ENCODE data around the gene WRAP73.

The WRAP73 gene

DNA sequence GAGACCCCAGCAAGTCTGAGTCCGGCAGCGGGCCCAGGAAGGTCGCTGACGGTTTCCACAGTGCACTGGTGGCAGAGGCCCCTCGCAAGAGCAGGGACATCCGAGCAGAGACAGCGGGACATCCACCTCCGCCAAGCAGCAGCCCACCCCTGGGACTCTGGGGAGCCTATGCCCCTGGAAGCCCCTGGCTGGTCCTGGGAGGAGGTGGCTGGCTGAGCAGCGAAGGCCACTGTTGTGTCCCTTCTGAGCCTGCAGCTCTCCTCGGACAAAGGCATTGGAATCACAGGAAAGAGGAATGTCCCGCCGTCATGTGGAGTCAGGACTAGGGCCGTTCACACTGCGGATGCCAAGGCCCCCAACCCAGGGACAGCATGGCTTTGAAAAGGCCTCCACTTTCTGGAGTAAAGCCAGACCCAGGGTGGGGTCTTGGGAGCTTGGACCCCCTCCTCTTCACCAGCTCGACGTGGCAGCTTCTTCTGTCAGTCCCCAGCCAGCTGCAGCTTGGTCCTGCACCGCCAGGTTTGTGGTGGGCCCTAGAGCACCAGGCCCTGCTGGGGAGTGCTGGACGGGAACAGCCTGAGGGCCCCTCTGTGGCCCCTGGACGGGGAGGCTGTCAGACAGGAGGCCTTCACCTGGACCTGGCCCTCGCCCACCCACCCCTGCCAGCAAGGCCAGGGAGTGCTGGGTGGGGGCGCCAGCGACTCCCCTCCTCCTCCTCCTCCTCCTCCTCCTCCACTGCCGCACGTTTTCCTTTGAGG is 40.0 kb downstream of the WRAP73 start:
- no peak overlapping the region for H3K4me3 ChIP-seq (ENCODE audit: low read depth, low read length)
- TF ChIP-seq, protein P1, sequence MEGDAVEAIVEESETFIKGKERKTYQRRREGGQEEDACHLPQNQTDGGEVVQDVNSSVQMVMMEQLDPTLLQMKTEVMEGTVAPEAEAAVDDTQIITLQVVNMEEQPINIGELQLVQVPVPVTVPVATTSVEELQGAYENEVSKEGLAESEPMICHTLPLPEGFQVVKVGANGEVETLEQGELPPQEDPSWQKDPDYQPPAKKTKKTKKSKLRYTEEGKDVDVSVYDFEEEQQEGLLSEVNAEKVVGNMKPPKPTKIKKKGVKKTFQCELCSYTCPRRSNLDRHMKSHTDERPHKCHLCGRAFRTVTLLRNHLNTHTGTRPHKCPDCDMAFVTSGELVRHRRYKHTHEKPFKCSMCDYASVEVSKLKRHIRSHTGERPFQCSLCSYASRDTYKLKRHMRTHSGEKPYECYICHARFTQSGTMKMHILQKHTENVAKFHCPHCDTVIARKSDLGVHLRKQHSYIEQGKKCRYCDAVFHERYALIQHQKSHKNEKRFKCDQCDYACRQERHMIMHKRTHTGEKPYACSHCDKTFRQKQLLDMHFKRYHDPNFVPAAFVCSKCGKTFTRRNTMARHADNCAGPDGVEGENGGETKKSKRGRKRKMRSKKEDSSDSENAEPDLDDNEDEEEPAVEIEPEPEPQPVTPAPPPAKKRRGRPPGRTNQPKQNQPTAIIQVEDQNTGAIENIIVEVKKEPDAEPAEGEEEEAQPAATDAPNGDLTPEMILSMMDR (IDR thresholded peaks at IDR 0.05; ENCODE audit: borderline replicate concordance, insufficient read depth, low read depth, low read length) = no peak

DNA sequence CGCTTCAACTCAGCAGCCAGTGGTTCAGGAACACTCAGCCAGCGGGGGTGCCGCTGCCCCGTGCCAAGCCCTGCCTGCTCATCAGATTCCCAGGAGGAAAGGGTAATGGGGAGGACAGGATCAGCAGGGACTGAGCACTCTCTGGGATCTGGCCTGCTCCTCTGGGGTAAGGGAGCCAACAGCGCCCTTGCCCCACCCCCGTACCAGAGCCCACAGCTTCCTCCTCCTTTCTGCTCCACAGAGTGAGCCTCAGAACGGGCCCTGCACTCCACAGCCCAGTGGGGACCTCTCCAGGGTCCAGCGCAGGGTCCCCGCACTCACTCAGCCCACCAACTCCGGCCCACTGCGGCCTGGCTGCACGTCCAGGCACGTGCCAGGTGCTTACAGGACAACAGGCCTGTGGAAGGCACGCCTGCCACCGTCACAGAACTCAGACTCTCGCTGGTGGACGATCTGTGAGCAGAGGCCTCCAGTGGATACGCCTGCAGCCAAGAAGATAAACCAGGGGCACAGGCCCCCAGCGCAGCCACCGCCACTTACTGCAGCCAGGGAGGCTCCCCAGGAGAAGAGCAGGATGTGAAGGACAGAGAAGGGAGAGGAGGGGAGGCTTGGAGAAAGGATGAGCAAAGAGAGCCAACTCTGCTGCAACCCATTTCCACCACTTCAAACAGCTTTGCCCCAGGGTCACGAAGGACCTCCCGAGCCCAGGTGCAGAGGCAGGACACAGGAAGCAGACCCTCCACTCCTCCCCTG is 40.7 kb downstream of the WRAP73 start:
- TF ChIP-seq, protein P1 (IDR thresholded peaks at IDR 0.05; ENCODE audit: borderline replicate concordance, insufficient read depth, low read depth, low read length) = no peak
- no peak overlapping the region for H3K4me3 ChIP-seq (ENCODE audit: low read depth, low read length)

DNA sequence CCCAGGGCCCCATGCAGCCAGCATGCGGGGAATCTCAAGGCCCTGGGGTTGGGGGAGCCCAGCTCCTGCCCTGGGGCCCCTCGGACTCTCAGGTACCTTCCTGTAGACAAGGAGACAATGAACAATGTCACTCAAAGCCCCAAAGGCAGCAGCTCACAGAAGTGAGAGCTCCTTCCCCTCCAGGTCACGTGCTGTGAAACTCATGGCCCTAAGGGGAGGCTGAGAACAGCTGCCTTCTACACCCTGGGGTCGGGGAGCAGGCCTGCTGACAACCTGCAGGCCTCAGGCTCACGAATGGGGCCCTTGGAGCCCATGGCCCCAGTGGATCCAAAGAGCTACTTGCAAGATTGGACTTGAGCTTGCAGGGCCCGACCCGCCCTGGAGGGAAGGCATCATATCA is 41.7 kb downstream of the WRAP73 start:
- H3K4me3 ChIP-seq (ENCODE audit: low read depth, low read length) = no peak overlapping the region
- TF ChIP-seq, protein P1 (IDR thresholded peaks at IDR 0.05; ENCODE audit: borderline replicate concordance, insufficient read depth, low read depth, low read length) = no peak

DNA sequence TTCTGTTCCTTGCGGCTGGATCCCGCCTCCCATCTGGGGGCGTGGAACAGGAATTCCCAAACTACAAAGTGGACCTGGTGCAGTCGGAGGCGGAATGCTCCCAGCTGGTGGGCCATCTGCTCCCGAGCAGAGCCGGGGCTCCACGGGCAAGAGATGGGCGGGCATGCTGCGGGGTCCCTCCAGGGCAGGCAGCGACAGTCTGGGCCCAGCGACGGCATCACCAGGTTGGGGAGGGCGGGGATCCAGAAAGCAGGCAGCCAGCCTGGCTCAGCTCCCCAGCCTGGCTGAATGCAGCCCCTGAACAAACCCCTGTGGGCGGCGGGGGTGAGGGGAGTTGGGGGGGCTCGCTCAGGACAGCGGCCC is 42.2 kb downstream of the WRAP73 start:
- no peak overlapping the region for H3K4me3 ChIP-seq (ENCODE audit: low read depth, low read length)
- TF ChIP-seq, protein P1 (IDR thresholded peaks at IDR 0.05; ENCODE audit: borderline replicate concordance, insufficient read depth, low read depth, low read length) = no peak

DNA sequence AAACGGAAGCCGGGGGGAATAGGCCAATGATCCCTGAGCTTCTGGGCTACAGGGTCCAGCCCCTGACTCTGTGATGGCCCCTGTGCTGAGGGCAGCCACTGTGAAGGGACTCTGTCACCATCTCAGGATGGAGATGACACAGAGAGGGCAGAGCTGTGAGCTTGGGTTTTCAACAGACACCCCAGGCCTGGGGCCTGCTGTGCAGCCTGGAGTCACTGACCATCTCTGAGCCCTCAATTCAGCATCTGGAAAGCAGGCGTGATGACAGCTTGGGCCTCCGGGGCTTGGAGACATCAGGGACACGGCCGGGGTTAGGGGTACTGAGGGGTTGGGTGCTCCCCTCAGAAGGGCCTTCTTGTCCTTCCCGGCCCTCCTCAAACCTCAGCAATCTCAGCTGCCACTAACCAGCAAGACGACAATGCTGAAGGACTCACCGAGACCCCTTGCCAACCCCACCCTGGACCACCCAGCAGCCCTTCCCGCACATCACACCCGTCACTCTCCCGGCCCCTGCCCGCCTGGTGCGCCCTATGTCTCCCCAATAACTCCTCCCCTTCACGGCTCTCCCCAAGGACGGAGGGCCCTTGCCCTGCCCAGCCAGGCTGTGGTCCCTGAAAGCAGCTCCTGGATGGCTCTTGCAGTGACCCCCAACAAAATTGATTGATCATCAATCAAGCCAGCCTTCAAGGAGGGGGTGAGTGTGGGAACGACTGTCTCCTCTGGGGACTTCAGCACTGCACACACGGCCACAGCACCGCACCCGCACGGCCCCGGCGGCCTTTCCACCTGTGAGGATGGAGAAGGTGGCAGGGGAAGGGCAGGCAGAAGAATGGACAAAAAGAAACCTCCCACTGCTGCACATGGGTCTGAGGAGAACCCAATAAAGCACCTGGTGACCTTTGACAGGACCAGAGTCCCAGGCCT is 42.9 kb downstream of the WRAP73 start:
- TF ChIP-seq, protein P1 (IDR thresholded peaks at IDR 0.05; ENCODE audit: borderline replicate concordance, insufficient read depth, low read depth, low read length) = no peak
- H3K4me3 ChIP-seq (ENCODE audit: low read depth, low read length) = no peak overlapping the region

DNA sequence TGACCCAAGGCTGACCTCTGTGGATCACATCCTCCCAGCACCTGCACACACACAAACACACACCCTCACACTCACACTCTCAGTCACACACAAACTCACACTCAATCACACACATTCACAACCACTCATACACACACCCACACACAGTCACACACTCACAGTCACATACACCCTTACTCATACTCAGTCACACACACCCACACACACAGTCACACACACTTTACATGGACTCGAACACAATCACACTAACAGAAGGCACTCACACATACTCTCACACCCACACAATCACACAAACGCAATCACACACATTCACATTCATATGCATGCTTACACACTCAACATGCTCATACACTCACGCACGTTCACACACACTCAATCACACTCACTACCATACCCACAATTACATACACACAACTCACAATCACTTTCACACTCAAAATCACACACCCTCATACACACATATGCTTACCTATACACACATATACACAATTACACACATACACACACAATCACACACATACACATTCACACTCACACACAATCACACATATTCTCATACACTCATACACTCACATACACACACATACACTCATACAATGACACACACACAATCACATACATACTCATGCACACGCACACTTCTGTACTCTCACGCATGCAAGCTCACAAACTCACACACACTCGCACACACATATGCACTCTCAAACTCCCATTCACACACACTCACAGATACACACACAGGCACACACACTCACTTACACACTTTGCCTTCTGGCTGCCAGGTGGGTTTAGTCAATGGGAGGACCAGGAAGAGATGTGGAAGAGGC is 44.7 kb downstream of the WRAP73 start:
- TF ChIP-seq, protein P1 (IDR thresholded peaks at IDR 0.05; ENCODE audit: borderline replicate concordance, insufficient read depth, low read depth, low read length) = no peak
- no peak overlapping the region for H3K4me3 ChIP-seq (ENCODE audit: low read depth, low read length)

Measured in GM12875 (cell line).